Measurements from ENCODE around the gene SUMO3. TPM values are rescaled to one million over a fixed set of nuclear protein-coding genes. Genes with fewer than 3 reads are reported as not detected.

The SUMO3 gene
- total and polyA plus RNA-seq, 2 experiments from 2014 or later = 90.8 to 103 TPM

- Histone ChIP-seq H3K79me2 (replicated peaks; ENCODE audit: insufficient read depth) (peaks cover 98% of the 10 kb centered on the region), H3K36me3 (ENCODE audit: insufficient read depth) (no peaks in the 10 kb centered on the region; the same call in 1 of the 2 replicates), H3K4me1 (ENCODE audit: insufficient read depth) (peaks cover 5% of the 10 kb centered on the region; the same call in 1 of the 2 replicates), H3K27me3 (ENCODE audit: insufficient read depth) (no peaks in the 10 kb centered on the region), H2AFZ (no peak overlapping the region), H3K27ac (ENCODE audit: low read depth) (no peak overlapping the region), H4K20me1 (replicated peaks; ENCODE audit: insufficient read depth) (peaks cover 36% of the 10 kb centered on the region), H3K4me2 (no peak overlapping the region), H3F3A (replicated peaks; ENCODE audit: low read depth) (peaks cover 3% of the 10 kb centered on the region; the same call in 1 of the 2 replicates), H3K4me3 (no peak overlapping the region), H3K9me2 (ENCODE audit: insufficient read depth) (no peaks in the 10 kb centered on the region)
- no peak for DNase-seq (ENCODE audit: low spot score)
- no peak for ATAC-seq
- H3K4me1 Mint-ChIP-seq = peaks cover 19% of the 10 kb centered on the region; the same call in 2 of the 3 replicates
- H3K9me3 Mint-ChIP-seq = no peaks in the 10 kb centered on the region
- peaks cover 15% of the 10 kb centered on the region for H3K27me3 Mint-ChIP-seq (ENCODE audit: insufficient read depth, low read depth, poor library complexity)
- no peak overlapping the region for H3K4me3 Mint-ChIP-seq
- H3K27ac Mint-ChIP-seq = no peak overlapping the region; the same call in 1 of the 2 replicates
- TF ChIP-seq REST (IDR thresholded peaks at IDR 0.05; ENCODE audit: unreplicated experiment) = no peak
- no peak for TF ChIP-seq NANOG (IDR thresholded peaks at IDR 0.05; ENCODE audit: borderline replicate concordance)
- TF ChIP-seq ZNF331 (CRISPR knock-in tag; IDR thresholded peaks at IDR 0.05; ENCODE audit: low read depth) = no peak
- no peak for TF ChIP-seq ZNF462 (CRISPR knock-in tag; IDR thresholded peaks at IDR 0.05)
- no peak for TF ChIP-seq EZH2 (IDR thresholded peaks at IDR 0.05; ENCODE audit: low read depth, unreplicated experiment)
- TF ChIP-seq STAT1 (IDR thresholded peaks at IDR 0.05; ENCODE audit: unreplicated experiment) = no peak
- TF ChIP-seq ZNF114 (CRISPR knock-in tag; IDR thresholded peaks at IDR 0.05) = no peak
- TF ChIP-seq ETS1 (IDR thresholded peaks at IDR 0.05) = no peak
- no peak for TF ChIP-seq JUNB (IDR thresholded peaks at IDR 0.05; ENCODE audit: unreplicated experiment)
- no peak for TF ChIP-seq CTCF (conservative IDR thresholded peaks at IDR 0.05; ENCODE audit: low read depth in 2 of 2)
- TF ChIP-seq EZH2phosphoT487 (IDR thresholded peaks at IDR 0.05; ENCODE audit: unreplicated experiment) = no peak
- TF ChIP-seq CREB1 (CRISPR knock-in tag; IDR thresholded peaks at IDR 0.05; ENCODE audit: low read depth) = no peak
- TF ChIP-seq POLR2AphosphoS5 (IDR thresholded peaks at IDR 0.05; ENCODE audit: low read depth) = no peak
- H3K36me3 Mint-ChIP-seq (ENCODE audit: low read depth) = peaks cover 52% of the 10 kb centered on the region
Measured at GRCh38 chr21:44791246-44791645, 26.6 kb downstream of the SUMO3 start.
